ENCODE data around the gene OR1N2. TPM values are rescaled to one million over a fixed set of nuclear protein-coding genes. Genes with fewer than 3 reads are reported as not detected.
"Not testable (repeated sequence)": the region's sequence is repeated elsewhere in the genome, so short reads cannot be mapped to it uniquely, and the experiment has no call there.

The OR1N2 gene
- total and polyA plus RNA-seq, 3 donors from 2014 or later: 0.39 to 1.7 TPM; not detected in 1

- intact Hi-C loops (cut with DNase I; ENCODE audit: low total_unique reads): no loop called here
- Histone ChIP-seq H3K27me3 (no peaks in the 10 kb centered on the region), H3K4me1 (no peaks in the 10 kb centered on the region), H3K27ac (no peak overlapping the region), H3K36me3 (ENCODE audit: low read depth, missing control alignments) (no peaks in the 10 kb centered on the region), H3K9me3 (no peaks in the 10 kb centered on the region), H3K4me3 (no peak overlapping the region)
- TF ChIP-seq, protein P1, sequence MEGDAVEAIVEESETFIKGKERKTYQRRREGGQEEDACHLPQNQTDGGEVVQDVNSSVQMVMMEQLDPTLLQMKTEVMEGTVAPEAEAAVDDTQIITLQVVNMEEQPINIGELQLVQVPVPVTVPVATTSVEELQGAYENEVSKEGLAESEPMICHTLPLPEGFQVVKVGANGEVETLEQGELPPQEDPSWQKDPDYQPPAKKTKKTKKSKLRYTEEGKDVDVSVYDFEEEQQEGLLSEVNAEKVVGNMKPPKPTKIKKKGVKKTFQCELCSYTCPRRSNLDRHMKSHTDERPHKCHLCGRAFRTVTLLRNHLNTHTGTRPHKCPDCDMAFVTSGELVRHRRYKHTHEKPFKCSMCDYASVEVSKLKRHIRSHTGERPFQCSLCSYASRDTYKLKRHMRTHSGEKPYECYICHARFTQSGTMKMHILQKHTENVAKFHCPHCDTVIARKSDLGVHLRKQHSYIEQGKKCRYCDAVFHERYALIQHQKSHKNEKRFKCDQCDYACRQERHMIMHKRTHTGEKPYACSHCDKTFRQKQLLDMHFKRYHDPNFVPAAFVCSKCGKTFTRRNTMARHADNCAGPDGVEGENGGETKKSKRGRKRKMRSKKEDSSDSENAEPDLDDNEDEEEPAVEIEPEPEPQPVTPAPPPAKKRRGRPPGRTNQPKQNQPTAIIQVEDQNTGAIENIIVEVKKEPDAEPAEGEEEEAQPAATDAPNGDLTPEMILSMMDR (IDR thresholded peaks at IDR 0.05): no peak
- TF ChIP-seq POLR2A (IDR thresholded peaks at IDR 0.05): no peak
- WGBS, 2 donors: 86 to 91% methylated on average over 3 of the region's 3 CpGs
- DNase-seq: no peak
Measured at GRCh38 chr9:122519376-122519775, 33.5 kb upstream of the OR1N2 start.

DNA sequence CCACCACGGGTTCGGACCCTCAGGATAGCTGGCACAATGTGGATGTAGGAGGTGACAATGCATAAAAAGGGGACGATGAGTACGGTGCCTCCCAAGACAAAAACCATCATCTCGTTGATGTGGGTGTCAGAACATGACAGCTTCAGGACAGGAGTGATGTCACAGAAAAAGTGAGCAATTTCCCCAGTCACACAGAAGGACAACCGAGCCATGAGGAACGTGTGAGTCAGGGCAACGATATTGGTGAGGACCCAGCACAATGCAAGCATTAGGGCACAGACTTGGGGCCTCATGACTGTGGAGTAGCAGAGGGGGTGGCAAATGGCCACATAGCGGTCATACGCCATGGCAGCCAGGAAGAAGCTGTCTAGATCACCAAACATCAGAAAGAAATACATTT, 26.3 kb upstream of the OR1N2 start:
- DNase-seq: no peak
- H3K27me3 ChIP-seq: no peaks in the 10 kb centered on the region
- no peaks in the 10 kb centered on the region for H3K4me1 ChIP-seq
- H3K9me3 ChIP-seq: no peaks in the 10 kb centered on the region
- intact Hi-C loops (cut with DNase I; ENCODE audit: low total_unique reads): no loop called here
- TF ChIP-seq POLR2A (IDR thresholded peaks at IDR 0.05): no peak
- TF ChIP-seq, protein P1 (IDR thresholded peaks at IDR 0.05): no peak
- WGBS, 2 donors: 88% methylated on average over 8 to 10 of the region's 10 CpGs
- H3K36me3 ChIP-seq (ENCODE audit: low read depth, missing control alignments): no peaks in the 10 kb centered on the region
- no peak overlapping the region for H3K4me3 ChIP-seq
- H3K27ac ChIP-seq: no peak overlapping the region

DNA sequence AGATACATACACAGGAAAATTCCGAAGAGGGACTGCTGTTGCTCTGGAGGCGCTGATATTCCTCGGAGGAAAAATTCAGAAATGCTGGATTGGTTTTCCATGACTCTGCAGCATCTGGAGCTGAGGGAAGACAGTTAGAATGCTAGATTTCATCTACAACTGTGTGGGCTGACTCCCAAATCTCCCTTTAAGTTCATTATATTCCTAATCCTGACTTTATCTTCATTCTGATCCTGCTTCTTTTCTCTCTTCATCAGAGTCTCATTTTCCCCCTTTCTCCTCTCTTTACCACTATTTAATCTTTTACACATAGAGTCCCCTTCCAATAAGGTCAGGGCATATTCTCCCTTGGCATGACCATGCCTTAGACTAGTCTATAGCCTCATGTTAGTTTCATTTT, 25.7 kb upstream of the OR1N2 start, which contains the start of gene OR1N1:
Gene OR1N1, minus strand, starts transcription at position 101 of the 400 bp plus-strand sequence. Its CDS starts 0 bp downstream, at position 101.
- Histone ChIP-seq H3K9me3 (no peaks in the 10 kb centered on the region), H3K27ac (no peak within 1 kb of the TSS), H3K36me3 (ENCODE audit: low read depth, missing control alignments) (no peaks in the 10 kb centered on the region), H3K4me1 (no peaks in the 10 kb centered on the region), H3K4me3 (no peak within 1 kb of the TSS), H3K27me3 (no peaks in the 10 kb centered on the region)
- 85 to 94% methylated on average over 3 of the region's 3 CpGs for WGBS, 2 donors
- DNase-seq: no peak
- intact Hi-C loops (cut with DNase I; ENCODE audit: low total_unique reads): no loop called here
- TF ChIP-seq, protein P1 (IDR thresholded peaks at IDR 0.05): no peak
- TF ChIP-seq POLR2A (IDR thresholded peaks at IDR 0.05): no peak

GRCh38 chr9:122531157-122531556, 21.8 kb upstream of the OR1N2 start:
- H3K9me3 ChIP-seq; intact Hi-C loops (cut with DNase I; ENCODE audit: low total_unique reads); H3K27ac ChIP-seq; H3K4me3 ChIP-seq; DNase-seq; H3K4me1 ChIP-seq; H3K27me3 ChIP-seq; H3K36me3 ChIP-seq (ENCODE audit: low read depth, missing control alignments): not testable (repeated sequence)
- 77 to 78% methylated on average over 4 of the region's 4 CpGs for WGBS, 2 donors

GRCh38 chr9:122536134-122536533, 16.8 kb upstream of the OR1N2 start:
- H3K36me3 ChIP-seq (ENCODE audit: low read depth, missing control alignments): no peaks in the 10 kb centered on the region
- 98 to 100% methylated on average over 1 of the region's 1 CpG for WGBS, 2 donors
- no peaks in the 10 kb centered on the region for H3K27me3 ChIP-seq
- DNase-seq: no peak
- intact Hi-C loops (cut with DNase I; ENCODE audit: low total_unique reads): no loop called here
- H3K9me3 ChIP-seq: no peaks in the 10 kb centered on the region
- TF ChIP-seq, protein P1 (IDR thresholded peaks at IDR 0.05): no peak
- TF ChIP-seq POLR2A (IDR thresholded peaks at IDR 0.05): no peak
- H3K4me1 ChIP-seq: no peaks in the 10 kb centered on the region
- no peak overlapping the region for H3K27ac ChIP-seq
- no peak overlapping the region for H3K4me3 ChIP-seq

- H3K4me1 ChIP-seq; H3K9me3 ChIP-seq; intact Hi-C loops (cut with DNase I; ENCODE audit: low total_unique reads); H3K27me3 ChIP-seq; H3K36me3 ChIP-seq (ENCODE audit: low read depth, missing control alignments); H3K4me3 ChIP-seq; DNase-seq; H3K27ac ChIP-seq: not testable (repeated sequence)
- 66 to 68% methylated on average over 7 of the region's 7 CpGs for WGBS, 2 donors
Measured at GRCh38 chr9:122537066-122537465, 15.8 kb upstream of the OR1N2 start.
